OCI-LY1 (cell line): ENCODE data around the gene RNF169.

Experiments
- H2AFZ ChIP-seq: fragments of 200-600 bp; sonication (generic), shearing (Covaris generic); 2 replicates; pipeline ENCODE4 v1.6.0; 2014; ENCODE audit warnings: antibody characterized with exemption, mild to moderate bottlenecking, low read length
- H3F3A ChIP-seq: fragments of 200-600 bp; sonication (generic), shearing (Covaris generic); 2 replicates; pipeline ENCODE4 v1.6.0; 2014; ENCODE audit warnings: mild to moderate bottlenecking, antibody characterized with exemption, low read length, moderate library complexity; ENCODE audit not compliant: insufficient read depth
- H3K27ac ChIP-seq: fragments of 200-600 bp; sonication (generic); 2 replicates; pipeline ENCODE4 v1.5.1; 2014; ENCODE audit warnings: low read length, mixed run types, mild to moderate bottlenecking, low read depth; ENCODE audit not compliant: poor library complexity, severe bottlenecking
- H3K27me3 ChIP-seq: fragments of 200-600 bp; sonication (generic); 2 replicates; pipeline ENCODE4 v1.6.0; 2014; ENCODE audit warnings: antibody characterized with exemption, mild to moderate bottlenecking, low read length, moderate library complexity; ENCODE audit not compliant: insufficient read depth
- H3K36me3 ChIP-seq: fragments of 200-600 bp; sonication (generic); 2 replicates; pipeline ENCODE4 v1.6.1; 2014; ENCODE audit warnings: mild to moderate bottlenecking, antibody characterized with exemption, low read length, moderate library complexity, mixed read lengths; ENCODE audit not compliant: insufficient read depth
- H3K4me1 ChIP-seq: fragments of 200-600 bp; sonication (generic); 2 replicates; pipeline ENCODE4 v1.5.1; 2014; ENCODE audit warnings: mild to moderate bottlenecking, low read length, moderate library complexity; ENCODE audit not compliant: insufficient read depth, severe bottlenecking
- H3K4me2 ChIP-seq: fragments of 200-600 bp; sonication (generic), shearing (Covaris generic); 2 replicates; pipeline ENCODE4 v1.6.1; 2014; ENCODE audit warnings: low read length
- H3K4me3 ChIP-seq: fragments of 200-600 bp; sonication (generic); 2 replicates; pipeline ENCODE4 v1.5.1; 2014; ENCODE audit warnings: low read length, low read depth, mild to moderate bottlenecking, mixed read lengths; ENCODE audit not compliant: poor library complexity, severe bottlenecking
- H3K79me2 ChIP-seq: fragments of 200-600 bp; shearing (Covaris generic); 2 replicates; pipeline ENCODE4 v1.6.1; 2016; ENCODE audit warnings: mixed run types, low read length, mixed read lengths; ENCODE audit not compliant: insufficient read depth
- H3K9ac ChIP-seq: fragments of 200-600 bp; sonication (generic), shearing (Covaris generic); 2 replicates; pipeline ENCODE4 v1.6.1; 2014; ENCODE audit warnings: mild to moderate bottlenecking, low read length, mixed read lengths
- H3K9me2 ChIP-seq: fragments of 200-600 bp; sonication (generic), shearing (Covaris generic); 2 replicates; pipeline ENCODE4 v1.6.1; 2014; ENCODE audit warnings: low read depth, mild to moderate bottlenecking, low read length, mixed read lengths
- H3K9me3 ChIP-seq: fragments of 200-600 bp; shearing (Covaris generic); 2 replicates; pipeline ENCODE4 v1.6.1; 2014; ENCODE audit warnings: low read length, mixed read lengths
- H4K20me1 ChIP-seq: fragments of 200-600 bp; sonication (generic), shearing (Covaris generic); 2 replicates; pipeline ENCODE4 v1.6.0; 2016; ENCODE audit warnings: mild to moderate bottlenecking, low read length; ENCODE audit not compliant: insufficient read depth
- EZH2 ChIP-seq: fragments of 200-600 bp; sonication (generic), shearing (Covaris generic); IDR thresholded peaks from 2 replicates; pipeline ENCODE4 v1.8.0; 2017; ENCODE audit warnings: borderline replicate concordance, mixed run types, mild to moderate bottlenecking, antibody characterized with exemption, low read length, moderate library complexity, mixed read lengths
- TF ChIP-seq, protein P1 (sequence below): fragments of 200-600 bp; sonication (generic), shearing (Covaris generic); IDR thresholded peaks from 2 replicates; pipeline ENCODE4 v1.5.1; 2017; ENCODE audit warnings: mild to moderate bottlenecking, antibody characterized with exemption, low read length, moderate library complexity, mixed read lengths

RNF169 gene

DNA sequence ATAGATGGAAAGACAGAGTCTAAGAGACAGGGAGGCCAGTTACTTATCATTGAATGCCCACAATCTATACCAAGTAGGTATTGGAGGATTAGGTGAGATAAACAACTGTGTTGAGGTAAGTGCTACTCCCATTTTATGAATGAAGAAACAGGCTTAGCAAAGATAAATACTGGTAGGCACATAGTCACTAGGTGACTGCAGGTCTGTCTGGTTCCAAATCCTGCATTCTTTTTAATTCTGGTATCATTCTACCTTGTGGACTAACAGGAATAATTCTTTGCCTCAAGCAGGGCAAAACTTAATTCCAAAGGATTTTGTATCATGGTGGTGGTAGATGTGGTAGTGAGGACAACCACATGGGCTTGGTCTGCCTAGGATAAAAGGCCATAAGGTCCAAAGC lies 28.4 kb downstream of the RNF169 start:
- no peaks in the 10 kb centered on the region for H3K9me2 ChIP-seq
- H3K4me3 ChIP-seq: no peak overlapping the region
- no peak for TF ChIP-seq EZH2
- TF ChIP-seq, protein P1, sequence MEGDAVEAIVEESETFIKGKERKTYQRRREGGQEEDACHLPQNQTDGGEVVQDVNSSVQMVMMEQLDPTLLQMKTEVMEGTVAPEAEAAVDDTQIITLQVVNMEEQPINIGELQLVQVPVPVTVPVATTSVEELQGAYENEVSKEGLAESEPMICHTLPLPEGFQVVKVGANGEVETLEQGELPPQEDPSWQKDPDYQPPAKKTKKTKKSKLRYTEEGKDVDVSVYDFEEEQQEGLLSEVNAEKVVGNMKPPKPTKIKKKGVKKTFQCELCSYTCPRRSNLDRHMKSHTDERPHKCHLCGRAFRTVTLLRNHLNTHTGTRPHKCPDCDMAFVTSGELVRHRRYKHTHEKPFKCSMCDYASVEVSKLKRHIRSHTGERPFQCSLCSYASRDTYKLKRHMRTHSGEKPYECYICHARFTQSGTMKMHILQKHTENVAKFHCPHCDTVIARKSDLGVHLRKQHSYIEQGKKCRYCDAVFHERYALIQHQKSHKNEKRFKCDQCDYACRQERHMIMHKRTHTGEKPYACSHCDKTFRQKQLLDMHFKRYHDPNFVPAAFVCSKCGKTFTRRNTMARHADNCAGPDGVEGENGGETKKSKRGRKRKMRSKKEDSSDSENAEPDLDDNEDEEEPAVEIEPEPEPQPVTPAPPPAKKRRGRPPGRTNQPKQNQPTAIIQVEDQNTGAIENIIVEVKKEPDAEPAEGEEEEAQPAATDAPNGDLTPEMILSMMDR: no peak
- H3K36me3 ChIP-seq: peaks cover 17% of the 10 kb centered on the region; the same call in 1 of the 2 replicates
- 0 out of 2 replicates have a peak, but pooled peaks cover 7% of the 10 kb centered on the region for H3F3A ChIP-seq
- no peak overlapping the region for H3K27ac ChIP-seq
- no peaks in the 10 kb centered on the region for H4K20me1 ChIP-seq
- H3K4me2 ChIP-seq: no peak overlapping the region
- H2AFZ ChIP-seq: no peak overlapping the region
- H3K79me2 ChIP-seq: peaks cover 67% of the 10 kb centered on the region
- H3K27me3 ChIP-seq: no peaks in the 10 kb centered on the region
- no peak overlapping the region for H3K9ac ChIP-seq
- peaks cover 28% of the 10 kb centered on the region for H3K4me1 ChIP-seq
- H3K9me3 ChIP-seq: no peaks in the 10 kb centered on the region

DNA sequence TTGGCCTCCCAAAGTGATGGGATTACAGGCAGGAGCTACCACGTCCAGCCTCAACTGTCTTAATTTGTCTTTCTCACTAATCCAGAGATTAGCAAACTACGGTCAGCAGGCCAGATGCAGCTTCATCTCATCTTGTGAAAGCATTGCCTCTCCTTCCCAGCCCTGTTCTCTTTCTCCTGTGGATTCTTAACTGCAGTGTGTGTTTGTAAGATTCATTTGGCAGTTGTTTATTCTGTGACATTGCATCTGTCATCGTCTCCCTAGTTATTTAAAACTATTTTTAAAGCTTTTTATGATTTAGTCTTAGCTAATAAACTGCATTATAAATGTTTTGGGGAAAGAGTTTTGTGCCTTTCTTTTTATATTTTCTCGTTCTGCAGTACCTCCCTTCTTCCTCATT lies 29.2 kb downstream of the RNF169 start:
- no peak overlapping the region for H3K4me3 ChIP-seq
- no peaks in the 10 kb centered on the region for H3K27me3 ChIP-seq
- H3K79me2 ChIP-seq: peaks cover 66% of the 10 kb centered on the region
- H4K20me1 ChIP-seq: no peaks in the 10 kb centered on the region
- no peaks in the 10 kb centered on the region for H3K9me3 ChIP-seq
- no peak for TF ChIP-seq EZH2
- TF ChIP-seq, protein P1: no peak
- peaks cover 17% of the 10 kb centered on the region; the same call in 1 of the 2 replicates for H3K36me3 ChIP-seq
- no peak overlapping the region for H2AFZ ChIP-seq
- peaks cover 33% of the 10 kb centered on the region for H3K4me1 ChIP-seq
- H3F3A ChIP-seq: 0 out of 2 replicates have a peak, but pooled peaks cover 7% of the 10 kb centered on the region
- H3K9ac ChIP-seq: no peak overlapping the region
- no peak overlapping the region for H3K4me2 ChIP-seq
- H3K27ac ChIP-seq: no peak overlapping the region
- H3K9me2 ChIP-seq: no peaks in the 10 kb centered on the region

DNA sequence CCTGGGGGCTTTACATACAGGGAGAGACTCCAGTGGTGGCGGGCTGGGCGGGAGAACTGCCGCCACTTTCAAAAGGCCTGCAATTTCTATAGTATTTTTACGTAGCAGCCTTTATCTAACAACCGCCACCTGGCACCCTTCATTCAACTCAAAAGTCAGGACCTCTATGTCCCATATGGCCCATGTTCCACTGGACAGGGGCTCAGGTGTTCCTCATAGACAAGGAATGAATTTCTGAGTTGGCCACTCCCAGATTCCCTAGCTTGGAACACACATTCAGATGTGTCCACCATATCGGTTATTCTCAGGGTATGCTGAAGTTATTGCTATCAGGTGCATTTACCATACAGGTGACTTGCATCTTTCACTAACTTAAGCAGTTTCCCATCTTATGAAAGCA lies 29.9 kb downstream of the RNF169 start:
- H4K20me1 ChIP-seq: no peaks in the 10 kb centered on the region
- H3K9me2 ChIP-seq: no peaks in the 10 kb centered on the region
- peaks cover 17% of the 10 kb centered on the region; the same call in 1 of the 2 replicates for H3K36me3 ChIP-seq
- no peaks in the 10 kb centered on the region for H3F3A ChIP-seq
- no peak overlapping the region for H3K9ac ChIP-seq
- no peak overlapping the region for H3K4me2 ChIP-seq
- H3K79me2 ChIP-seq: peaks cover 64% of the 10 kb centered on the region
- no peaks in the 10 kb centered on the region for H3K27me3 ChIP-seq
- H3K27ac ChIP-seq: no peak overlapping the region
- H3K4me3 ChIP-seq: no peak overlapping the region
- TF ChIP-seq, protein P1: no peak
- no peak for TF ChIP-seq EZH2
- no peak overlapping the region for H2AFZ ChIP-seq
- H3K4me1 ChIP-seq: peaks cover 40% of the 10 kb centered on the region
- H3K9me3 ChIP-seq: no peaks in the 10 kb centered on the region
